ENCODE measurements around the gene PLOD1. TPM values are rescaled to one million over a fixed set of nuclear protein-coding genes. Genes with fewer than 3 reads are reported as not detected.

Gene PLOD1
- total RNA-seq, 1 donor from 2014 or later, result 76.8 TPM

GRCh38 chr1:11961230-11961629 lies 26.7 kb downstream of the PLOD1 start:
- intact Hi-C loops (cut with DNase I), result no loop called here
- Histone ChIP-seq H3K4me3 (no peak overlapping the region), H3K9me3 (no peaks in the 10 kb centered on the region), H3K4me1 (peaks cover 9% of the 10 kb centered on the region), H3K27ac (peak overlapping the region; percentile 55), H3K36me3 (peaks cover 77% of the 10 kb centered on the region), H3K27me3 (no peaks in the 10 kb centered on the region)
- DNase-seq, result no peak
- no peak for TF ChIP-seq CTCF (IDR thresholded peaks at IDR 0.05)
- ATAC-seq, result peak; percentile 32

DNA sequence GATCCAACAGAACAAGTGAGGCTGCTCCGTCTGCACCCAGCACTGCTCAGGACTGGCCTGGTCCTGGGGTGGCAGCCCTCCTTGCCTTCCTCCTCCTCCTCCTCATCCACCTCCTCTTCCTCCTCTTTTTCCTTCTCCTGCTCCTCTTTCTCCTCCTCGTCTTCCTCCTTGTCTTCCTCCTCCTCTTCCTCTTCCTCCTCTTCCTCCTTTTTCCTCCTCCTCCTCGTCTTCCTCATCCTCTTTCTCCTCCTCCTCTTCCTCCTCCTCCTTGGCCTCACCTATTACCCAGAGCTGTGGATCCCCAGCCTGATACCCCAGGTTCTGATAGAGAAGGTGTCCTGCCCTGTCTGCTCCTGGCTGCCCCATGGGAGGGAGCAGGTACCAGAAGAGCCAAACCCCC lies 29.1 kb downstream of the PLOD1 start:
- Histone ChIP-seq H3K9me3 (no peaks in the 10 kb centered on the region), H3K36me3 (peaks cover 60% of the 10 kb centered on the region)

GRCh38 chr1:11964656-11965055 lies 30.1 kb downstream of the PLOD1 start:
- TF ChIP-seq CTCF (IDR thresholded peaks at IDR 0.05), result no peak
- peaks cover 56% of the 10 kb centered on the region for H3K36me3 ChIP-seq
- peaks cover 9% of the 10 kb centered on the region for H3K4me1 ChIP-seq
- no peaks in the 10 kb centered on the region for H3K9me3 ChIP-seq
- intact Hi-C loops (cut with DNase I), result no loop called here
- DNase-seq (no peak), ATAC-seq (no peak)
- H3K4me3 ChIP-seq, result no peak overlapping the region
- H3K27ac ChIP-seq, result no peak overlapping the region
- no peaks in the 10 kb centered on the region for H3K27me3 ChIP-seq

More for the DNA sequence above, 29.1 kb downstream of the PLOD1 start:
- no peak for DNase-seq
- no peak for TF ChIP-seq CTCF (IDR thresholded peaks at IDR 0.05)
- no peaks in the 10 kb centered on the region for H3K27me3 ChIP-seq
- no peak overlapping the region for H3K4me3 ChIP-seq
- intact Hi-C loops (cut with DNase I), result no loop called here
- ATAC-seq, result no peak
- peaks cover 9% of the 10 kb centered on the region for H3K4me1 ChIP-seq
- H3K27ac ChIP-seq, result no peak overlapping the region

GRCh38 chr1:11967028-11967547 lies 32.6 kb downstream of the PLOD1 start:
- ATAC-seq (peak; percentile 47), DNase-seq (no peak)
- intact Hi-C loops (cut with DNase I), result no loop called here
- Histone ChIP-seq H3K9me3 (no peaks in the 10 kb centered on the region), H3K27ac (no peak overlapping the region), H3K4me1 (no peaks in the 10 kb centered on the region), H3K36me3 (peaks cover 42% of the 10 kb centered on the region), H3K27me3 (no peaks in the 10 kb centered on the region), H3K4me3 (no peak overlapping the region)
- TF ChIP-seq CTCF (IDR thresholded peaks at IDR 0.05), result peak; percentile 29

DNA sequence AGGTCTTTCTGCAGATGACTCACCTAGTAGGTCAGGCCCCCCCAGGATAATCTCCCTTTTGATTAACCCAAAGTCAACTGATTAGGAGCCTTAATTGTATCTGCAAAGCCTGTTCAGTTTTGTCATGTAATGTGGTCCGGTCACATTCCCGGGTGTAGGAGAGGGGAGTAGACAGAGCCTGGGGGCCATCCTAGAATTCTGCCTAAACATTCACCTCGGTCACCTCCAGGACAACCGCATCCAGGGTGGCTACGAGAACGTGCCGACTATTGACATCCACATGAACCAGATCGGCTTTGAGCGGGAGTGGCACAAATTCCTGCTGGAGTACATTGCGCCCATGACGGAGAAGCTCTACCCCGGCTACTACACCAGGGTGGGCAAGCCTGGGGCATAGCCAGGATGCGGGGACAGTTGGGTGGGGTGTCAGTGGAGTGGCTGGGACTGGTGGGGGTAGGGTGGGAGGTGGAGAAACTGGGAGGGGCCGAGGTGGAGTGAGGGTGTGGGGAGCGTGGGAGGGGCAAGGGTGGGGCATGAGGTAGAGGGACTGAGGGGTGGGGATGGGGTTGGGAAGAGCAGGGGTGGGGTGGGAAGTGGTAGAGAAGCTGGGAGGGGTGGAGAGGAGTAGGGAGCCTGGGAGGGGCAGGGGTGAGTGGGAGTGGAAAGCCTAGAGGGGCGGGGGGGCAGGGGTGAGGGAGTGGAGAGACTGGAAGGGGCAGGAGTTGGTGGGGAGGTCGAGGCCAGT lies 36.1 kb downstream of the PLOD1 start:
- no peaks in the 10 kb centered on the region for H3K9me3 ChIP-seq
- H3K27ac ChIP-seq, result no peak overlapping the region
- peaks cover 32% of the 10 kb centered on the region for H3K36me3 ChIP-seq
- H3K27me3 ChIP-seq, result no peaks in the 10 kb centered on the region
- intact Hi-C loops (cut with DNase I), result no loop called here
- no peaks in the 10 kb centered on the region for H3K4me1 ChIP-seq
- ATAC-seq, result no peak
- TF ChIP-seq CTCF (IDR thresholded peaks at IDR 0.05), result no peak
- no peak for DNase-seq
- H3K4me3 ChIP-seq, result no peak overlapping the region

All from upper lobe of right lung (tissue), 1 donor.